ENCODE data around the gene MROH2B.
"Not testable (repeated sequence)": the region's sequence is repeated elsewhere in the genome, so short reads cannot be mapped to it uniquely, and the experiment has no call there.

Gene MROH2B

DNA sequence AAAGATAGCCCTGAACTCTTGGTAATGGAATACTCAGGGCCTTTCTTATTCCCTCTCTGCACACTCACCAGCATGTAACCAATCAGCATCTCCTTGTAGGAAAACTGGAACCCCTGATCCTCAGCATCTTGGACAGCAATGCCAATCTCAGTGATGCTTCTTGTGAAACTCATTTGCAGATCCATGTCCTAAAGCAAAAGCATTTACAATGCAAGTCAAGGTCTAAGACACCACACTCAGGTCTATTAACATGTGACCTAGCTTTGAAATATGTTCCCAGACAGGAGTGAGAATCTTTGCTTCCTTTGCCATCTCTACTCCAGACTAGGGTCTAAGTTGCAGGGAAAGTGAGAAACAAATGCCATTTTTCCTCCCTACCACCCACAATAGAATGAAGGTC, 38.2 kb downstream of the MROH2B start:
- no peak for DNase-seq (ENCODE audit: low read depth in 1 of 2, low spot score in 1 of 2)

DNA sequence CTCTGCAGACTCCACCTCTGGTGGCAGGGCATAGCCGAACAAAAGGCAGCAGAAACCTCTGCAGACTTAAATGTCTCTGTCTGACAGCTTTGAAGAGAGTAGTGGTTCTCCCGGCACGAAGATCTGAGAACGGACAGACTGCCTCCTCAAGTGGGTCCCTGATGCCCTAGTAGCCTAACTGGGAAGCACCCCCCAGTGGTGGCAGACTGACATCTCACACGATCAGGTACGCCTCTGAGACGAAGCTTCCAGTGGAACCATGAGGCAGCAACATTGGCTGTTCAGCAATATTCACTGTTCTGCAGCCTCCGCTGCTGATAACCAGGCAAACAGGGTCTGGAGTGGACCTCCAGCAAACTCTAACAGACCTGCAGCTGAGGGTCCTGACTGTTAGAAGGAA, 48.5 kb downstream of the MROH2B start:
- not testable (repeated sequence) for DNase-seq (ENCODE audit: low read depth in 1 of 2, low spot score in 1 of 2)

DNA sequence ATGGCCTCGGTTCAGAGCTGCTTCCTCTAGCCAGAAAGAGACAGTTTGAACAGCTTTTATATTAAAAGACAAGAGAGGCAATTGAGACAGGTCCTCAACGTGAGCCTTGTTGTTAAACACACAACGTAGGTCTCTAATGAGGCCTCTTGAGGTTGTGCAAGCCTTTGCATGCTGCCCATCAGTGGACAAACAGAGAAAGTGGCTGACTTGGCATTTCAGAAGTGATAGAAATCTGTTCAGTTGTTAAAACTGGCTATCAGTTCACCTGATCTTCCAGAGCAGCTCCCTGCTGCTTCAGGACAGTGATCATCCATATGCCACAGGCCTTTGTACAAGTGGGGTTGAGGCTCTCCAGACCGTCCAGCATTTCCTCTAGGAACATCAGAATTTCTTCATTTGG, 58.8 kb downstream of the MROH2B start:
- DNase-seq (ENCODE audit: low read depth in 1 of 2, low spot score in 1 of 2): no peak

GRCh38 chr5:41010572-41010971, 60.6 kb downstream of the MROH2B start:
- DNase-seq (ENCODE audit: low read depth in 1 of 2, low spot score in 1 of 2): no peak

DNA sequence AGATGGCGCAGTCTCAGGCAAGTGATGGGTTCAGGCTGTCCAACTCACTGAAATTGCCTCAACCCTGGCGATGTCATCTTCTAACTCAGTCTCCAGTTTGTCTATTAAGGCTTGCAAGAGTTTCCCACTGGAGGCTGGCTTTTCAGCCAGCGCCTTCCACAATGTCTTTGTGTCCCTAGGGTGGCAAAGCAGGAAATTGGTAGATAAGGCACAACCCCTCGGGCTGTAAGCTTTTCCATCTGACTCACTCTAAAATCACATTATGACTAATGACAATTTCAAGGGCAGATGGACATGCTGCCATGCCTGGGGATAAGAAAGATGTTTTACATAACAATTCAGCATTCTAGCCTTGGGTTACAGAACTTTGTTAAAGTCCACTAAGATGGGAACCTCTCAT, 61.9 kb downstream of the MROH2B start:
- no peak for DNase-seq (ENCODE audit: low read depth in 1 of 2, low spot score in 1 of 2)

DNA sequence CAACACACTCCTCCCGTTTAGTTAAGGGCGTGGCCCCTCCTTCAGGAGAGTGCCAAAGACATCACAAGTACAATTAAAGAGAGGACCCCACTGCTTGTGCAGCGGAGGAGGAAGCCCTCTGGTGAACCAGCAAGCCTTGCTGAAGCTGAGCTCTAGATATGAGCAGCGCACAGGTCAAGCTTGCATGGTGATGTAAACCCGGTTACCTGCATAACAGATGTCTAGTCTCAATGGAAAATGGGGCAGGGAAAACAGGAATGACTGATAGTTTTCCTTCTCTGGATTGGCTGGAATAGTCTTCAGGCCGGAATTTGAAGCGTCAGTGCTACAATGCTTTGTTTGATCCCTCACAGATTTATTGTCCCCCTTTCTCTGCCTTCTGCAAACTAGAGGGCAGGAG, 66.2 kb downstream of the MROH2B start:
- DNase-seq (ENCODE audit: low read depth in 1 of 2, low spot score in 1 of 2): no peak

DNA sequence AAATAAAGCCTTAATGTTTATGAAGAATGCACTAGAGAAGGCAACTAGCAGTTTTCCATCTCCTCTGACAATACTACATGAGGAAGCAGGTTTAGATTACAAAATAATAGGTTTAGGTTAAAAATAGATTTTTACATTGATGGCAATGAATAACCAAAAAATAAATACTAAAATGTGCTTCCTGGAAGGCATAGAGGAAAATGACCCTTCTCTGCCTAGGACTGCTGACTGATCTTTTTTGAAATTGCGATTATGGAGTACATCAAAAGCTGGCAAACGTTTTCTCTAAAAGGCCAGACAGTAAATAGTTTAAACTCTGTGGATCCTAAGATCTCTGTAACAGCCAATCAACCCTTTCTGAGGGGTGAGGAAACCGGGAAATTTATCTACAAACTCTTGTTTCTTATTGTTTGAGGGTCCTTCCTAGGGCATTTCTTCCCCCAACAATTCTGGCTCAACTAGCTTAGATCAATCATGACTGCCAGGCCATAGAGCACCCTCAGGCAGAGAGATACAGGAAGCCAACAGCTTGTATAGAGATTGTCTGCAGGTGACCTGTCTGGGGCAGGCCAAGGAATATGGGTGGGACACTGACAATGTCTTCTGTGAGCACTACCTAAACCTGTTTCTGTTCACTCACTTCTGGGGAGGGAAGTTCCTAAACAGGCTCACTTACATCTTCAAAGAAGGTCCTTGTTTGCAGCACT, 67.3 kb downstream of the MROH2B start:
- no peak for DNase-seq (ENCODE audit: low read depth in 1 of 2, low spot score in 1 of 2)

DNA sequence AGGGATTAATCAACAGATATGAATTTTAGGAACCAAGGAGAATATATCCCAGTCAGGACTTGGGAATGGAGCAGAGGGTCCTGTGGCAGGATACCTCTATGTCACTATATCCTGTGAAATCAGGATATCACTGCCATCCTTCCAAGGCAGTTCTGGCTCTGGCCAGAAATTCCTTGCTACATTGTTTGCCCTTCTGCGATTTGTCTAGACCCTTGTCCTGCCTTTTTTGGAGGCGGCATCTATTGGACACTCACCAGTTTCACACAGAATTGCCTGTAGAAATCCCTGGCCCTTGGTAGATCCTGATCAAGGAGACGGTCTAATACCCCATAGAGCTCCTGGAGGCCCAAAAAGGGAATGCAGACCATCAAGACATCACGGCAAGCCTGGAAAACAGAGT, 71.2 kb downstream of the MROH2B start:
- no peak for DNase-seq (ENCODE audit: low read depth in 1 of 2, low spot score in 1 of 2)

DNA sequence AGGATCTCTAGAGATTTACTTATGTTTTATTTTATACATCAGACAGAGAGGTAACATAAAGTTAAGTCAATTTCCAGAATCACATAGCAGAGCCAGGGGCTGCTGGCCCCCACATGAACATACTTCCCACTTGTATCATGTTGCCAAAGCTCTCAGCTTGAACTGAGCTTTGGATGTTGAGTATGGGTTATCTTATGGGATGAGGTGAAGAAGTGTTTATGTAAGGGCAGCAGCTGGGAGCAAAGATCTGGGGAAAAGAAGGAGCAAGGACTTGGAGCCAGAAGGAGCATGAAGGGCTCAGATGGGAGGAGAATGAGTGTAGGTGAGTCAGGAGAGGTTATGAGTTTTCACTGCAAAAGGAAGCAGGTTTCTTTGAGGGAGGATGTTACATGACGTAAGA, 72.0 kb downstream of the MROH2B start:
- DNase-seq (ENCODE audit: low read depth in 1 of 2, low spot score in 1 of 2): no peak

DNA sequence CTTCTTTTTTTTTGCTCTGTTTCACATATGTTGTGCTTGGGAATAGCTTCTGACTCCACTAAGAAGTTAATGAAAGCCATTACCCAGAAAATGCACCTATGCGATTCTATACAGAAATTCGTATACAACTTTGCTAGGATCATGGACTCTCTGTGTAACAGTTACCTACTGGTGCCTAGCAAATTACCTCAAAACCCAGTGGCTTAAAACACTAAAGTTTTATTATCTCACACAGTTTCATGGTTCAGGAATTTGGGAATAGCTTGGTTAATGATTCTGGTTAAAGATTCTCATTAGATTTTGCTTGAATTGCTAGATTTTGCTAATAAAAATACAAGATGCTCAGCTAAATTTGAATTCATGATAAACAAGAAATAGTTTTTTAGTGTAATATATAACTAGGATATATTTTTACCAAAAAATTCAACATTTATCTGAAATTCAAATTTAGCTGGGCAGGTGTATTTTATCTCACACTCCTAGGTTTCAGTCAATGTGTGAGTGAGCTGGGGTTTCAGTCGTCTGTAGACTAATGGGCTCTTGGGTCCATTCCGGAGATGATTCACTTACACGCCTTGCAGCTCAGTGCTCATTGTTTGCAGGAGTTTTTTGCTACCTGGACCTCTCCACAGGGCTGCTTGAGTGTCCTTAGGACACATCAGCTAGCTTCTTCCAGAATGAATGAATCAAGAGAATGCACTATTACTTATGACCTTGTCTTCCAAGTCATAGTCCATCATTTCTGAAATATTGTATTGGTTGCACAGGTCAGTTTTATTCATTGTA, 75.1 kb downstream of the MROH2B start:
- DNase-seq (ENCODE audit: low read depth in 1 of 2, low spot score in 1 of 2): no peak

DNA sequence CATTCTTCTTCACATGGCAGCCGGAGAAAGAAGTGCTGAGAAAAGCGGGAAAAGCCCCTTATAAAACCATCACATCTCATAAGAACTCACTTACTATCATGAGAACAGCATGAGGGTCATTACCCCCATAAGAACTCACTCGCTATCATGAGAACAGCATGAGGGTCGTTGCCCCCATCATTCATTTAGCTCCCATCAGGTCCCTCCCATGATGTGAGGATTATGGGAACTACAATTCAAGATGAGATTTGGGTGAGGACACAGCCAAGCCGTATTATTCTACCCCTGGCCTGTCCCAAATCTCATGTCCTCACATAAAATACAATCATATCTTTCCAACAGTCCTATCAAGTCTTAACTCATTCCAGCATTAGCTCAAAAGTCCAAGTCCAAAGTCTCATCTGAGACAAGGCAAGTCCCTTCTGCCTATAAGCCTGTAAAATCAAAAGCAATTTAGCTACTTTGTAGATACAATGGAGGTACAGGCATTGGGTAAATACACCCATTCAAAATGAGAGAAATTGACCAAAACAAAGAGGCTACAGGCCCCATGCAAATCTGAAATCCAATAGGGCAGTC, 79.1 kb downstream of the MROH2B start:
- no peak for DNase-seq (ENCODE audit: low read depth in 1 of 2, low spot score in 1 of 2)

- DNase-seq (ENCODE audit: low read depth in 1 of 2, low spot score in 1 of 2): no peak
Observed at GRCh38 chr5:40991168-40991980, 79.8 kb downstream of the MROH2B start.

GRCh38 chr5:40988746-40989510, 82.2 kb downstream of the MROH2B start:
- no peak for DNase-seq (ENCODE audit: low read depth in 1 of 2, low spot score in 1 of 2)

GRCh38 chr5:40987349-40987748, 83.8 kb downstream of the MROH2B start:
- DNase-seq (ENCODE audit: low read depth in 1 of 2, low spot score in 1 of 2): no peak

DNA sequence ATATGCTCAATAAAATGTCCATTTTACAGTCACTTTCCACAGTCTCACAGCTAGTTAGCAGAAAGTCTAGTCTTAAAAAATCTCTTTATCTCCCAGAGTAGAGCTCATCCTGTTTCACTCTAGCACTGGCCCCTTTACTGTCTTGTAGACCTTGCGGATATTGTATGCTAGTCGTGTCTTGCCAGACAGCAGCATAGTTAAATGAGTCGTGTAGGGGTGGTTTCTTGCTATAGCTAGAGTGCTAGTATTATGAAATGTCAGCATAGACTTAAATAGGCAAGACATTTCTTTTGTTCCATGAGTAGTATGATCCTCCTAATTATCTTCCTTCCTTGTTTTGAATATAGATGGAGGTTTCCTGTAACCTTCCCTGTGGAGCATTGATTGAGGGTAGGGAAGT, 84.5 kb downstream of the MROH2B start:
- DNase-seq (ENCODE audit: low read depth in 1 of 2, low spot score in 1 of 2): no peak

DNA sequence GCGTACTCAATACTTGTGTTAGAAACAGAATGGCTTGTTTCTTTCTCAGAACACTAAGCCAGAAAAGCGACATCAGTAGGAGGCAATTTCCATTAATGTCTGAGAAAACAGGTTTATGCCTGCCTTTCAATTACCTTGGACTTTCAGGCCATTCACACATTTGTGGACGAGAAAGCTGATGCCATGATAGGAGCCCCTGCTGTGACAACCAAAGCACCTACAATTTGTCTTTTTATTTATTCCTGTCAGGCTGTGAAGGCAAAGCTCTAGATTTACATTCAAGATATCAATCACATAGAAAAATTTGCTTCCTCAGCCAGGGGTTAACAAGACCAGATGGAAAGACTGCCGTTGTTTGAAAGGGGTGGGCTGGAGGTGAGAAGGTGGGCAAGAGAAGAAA, 85.6 kb downstream of the MROH2B start:
- DNase-seq (ENCODE audit: low read depth in 1 of 2, low spot score in 1 of 2): no peak

GRCh38 chr5:40984884-40985283, 86.3 kb downstream of the MROH2B start:
- DNase-seq (ENCODE audit: low read depth in 1 of 2, low spot score in 1 of 2): no peak

GRCh38 chr5:40983781-40984180, 87.4 kb downstream of the MROH2B start:
- DNase-seq (ENCODE audit: low read depth in 1 of 2, low spot score in 1 of 2): no peak

- DNase-seq (ENCODE audit: low read depth in 1 of 2, low spot score in 1 of 2): no peak
Observed at GRCh38 chr5:40981420-40981819, 89.7 kb downstream of the MROH2B start.

DNA sequence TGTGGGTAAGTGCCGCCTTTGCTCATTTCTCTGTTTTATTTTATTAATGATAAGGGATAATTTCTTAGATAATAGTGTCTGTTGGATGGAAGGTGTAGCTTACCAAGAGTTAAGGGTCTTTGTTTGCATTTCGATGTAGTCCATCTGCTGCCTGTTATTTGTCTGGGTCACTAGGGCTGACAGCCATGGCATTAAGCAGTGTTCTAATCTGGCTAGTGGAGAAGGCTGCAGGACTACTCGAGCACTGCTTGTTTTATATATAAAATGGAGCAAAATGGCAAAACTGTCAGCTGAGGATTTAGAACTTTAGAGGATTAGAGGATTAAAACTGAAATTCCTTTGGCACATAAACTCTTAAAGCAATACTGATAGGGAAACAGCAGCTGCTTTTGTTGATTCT, 94.3 kb downstream of the MROH2B start:
- DNase-seq (ENCODE audit: low read depth in 1 of 2, low spot score in 1 of 2): no peak

- DNase-seq (ENCODE audit: low read depth in 1 of 2, low spot score in 1 of 2): no peak
Observed at GRCh38 chr5:40976041-40976440, 95.1 kb downstream of the MROH2B start.
